ENCODE measurements around the gene AVEN. TPM values are rescaled to one million over a fixed set of nuclear protein-coding genes. Genes with fewer than 3 reads are reported as not detected.

The AVEN gene
- total RNA-seq, 1 donor from 2014 or later = 17.3 TPM

DNA sequence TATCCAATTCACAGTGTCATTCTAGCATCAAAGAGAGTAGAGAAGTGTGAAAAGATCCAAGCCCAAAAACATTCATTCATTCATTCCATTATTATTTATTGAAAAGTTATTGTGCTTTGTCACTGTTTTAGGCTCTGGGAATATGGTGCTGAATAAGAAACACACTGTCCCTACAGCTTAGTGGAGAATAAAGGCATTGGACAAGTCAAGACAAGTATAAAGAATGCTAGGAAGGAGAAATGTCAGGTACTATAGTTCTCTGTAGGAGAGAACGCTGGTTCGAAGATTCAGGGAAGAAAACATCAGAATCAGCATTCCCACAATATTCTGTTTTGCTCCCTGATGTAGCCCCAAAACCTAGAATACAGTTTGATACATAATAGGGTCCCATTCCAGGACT is 199.5 kb downstream of the AVEN start:
- H3K4me3 ChIP-seq = no peak overlapping the region
- intact Hi-C loops (cut with DNase I) = no loop called here
- H3K36me3 ChIP-seq = peaks cover 0 to 2% of the 10 kb centered on the region in 2 donors
- H3K4me1 ChIP-seq = no peaks in the 10 kb centered on the region
- H3K27ac ChIP-seq = no peak overlapping the region
- no peaks in the 10 kb centered on the region for H3K9me3 ChIP-seq
- H3K27me3 ChIP-seq = no peaks in the 10 kb centered on the region
- DNase-seq (ENCODE audit: low spot score in 2 of 2) = no peak
- TF ChIP-seq, protein P1, sequence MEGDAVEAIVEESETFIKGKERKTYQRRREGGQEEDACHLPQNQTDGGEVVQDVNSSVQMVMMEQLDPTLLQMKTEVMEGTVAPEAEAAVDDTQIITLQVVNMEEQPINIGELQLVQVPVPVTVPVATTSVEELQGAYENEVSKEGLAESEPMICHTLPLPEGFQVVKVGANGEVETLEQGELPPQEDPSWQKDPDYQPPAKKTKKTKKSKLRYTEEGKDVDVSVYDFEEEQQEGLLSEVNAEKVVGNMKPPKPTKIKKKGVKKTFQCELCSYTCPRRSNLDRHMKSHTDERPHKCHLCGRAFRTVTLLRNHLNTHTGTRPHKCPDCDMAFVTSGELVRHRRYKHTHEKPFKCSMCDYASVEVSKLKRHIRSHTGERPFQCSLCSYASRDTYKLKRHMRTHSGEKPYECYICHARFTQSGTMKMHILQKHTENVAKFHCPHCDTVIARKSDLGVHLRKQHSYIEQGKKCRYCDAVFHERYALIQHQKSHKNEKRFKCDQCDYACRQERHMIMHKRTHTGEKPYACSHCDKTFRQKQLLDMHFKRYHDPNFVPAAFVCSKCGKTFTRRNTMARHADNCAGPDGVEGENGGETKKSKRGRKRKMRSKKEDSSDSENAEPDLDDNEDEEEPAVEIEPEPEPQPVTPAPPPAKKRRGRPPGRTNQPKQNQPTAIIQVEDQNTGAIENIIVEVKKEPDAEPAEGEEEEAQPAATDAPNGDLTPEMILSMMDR (IDR thresholded peaks at IDR 0.05) = no peak

DNA sequence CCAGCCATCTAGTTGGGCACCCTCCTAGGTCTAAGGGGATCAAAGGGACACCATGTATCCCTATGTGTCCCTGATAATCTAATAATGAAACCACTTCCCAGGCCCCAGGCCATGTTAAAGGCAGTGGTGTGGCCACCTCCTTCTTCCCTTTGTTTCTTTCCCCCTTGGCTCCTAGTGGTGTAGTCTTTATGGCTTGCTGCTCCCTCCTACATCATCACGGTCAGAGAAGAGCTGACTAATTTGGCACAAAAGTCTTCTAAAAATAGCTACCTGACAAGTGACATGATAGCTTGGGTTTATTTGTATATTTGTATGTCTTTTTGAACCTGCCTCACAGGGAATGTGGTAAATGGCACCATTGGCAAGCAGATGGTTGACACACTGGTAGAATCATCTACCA is 201.7 kb downstream of the AVEN start:
- H3K4me3 ChIP-seq = no peak overlapping the region
- TF ChIP-seq, protein P1 (IDR thresholded peaks at IDR 0.05) = no peak
- intact Hi-C loops (cut with DNase I) = no loop called here
- no peak for DNase-seq (ENCODE audit: low spot score in 2 of 2)
- H3K27ac ChIP-seq = no peak overlapping the region
- no peaks in the 10 kb centered on the region for H3K9me3 ChIP-seq
- H3K27me3 ChIP-seq = no peaks in the 10 kb centered on the region
- peaks cover 0 to 2% of the 10 kb centered on the region in 2 donors for H3K36me3 ChIP-seq
- no peaks in the 10 kb centered on the region for H3K4me1 ChIP-seq

DNA sequence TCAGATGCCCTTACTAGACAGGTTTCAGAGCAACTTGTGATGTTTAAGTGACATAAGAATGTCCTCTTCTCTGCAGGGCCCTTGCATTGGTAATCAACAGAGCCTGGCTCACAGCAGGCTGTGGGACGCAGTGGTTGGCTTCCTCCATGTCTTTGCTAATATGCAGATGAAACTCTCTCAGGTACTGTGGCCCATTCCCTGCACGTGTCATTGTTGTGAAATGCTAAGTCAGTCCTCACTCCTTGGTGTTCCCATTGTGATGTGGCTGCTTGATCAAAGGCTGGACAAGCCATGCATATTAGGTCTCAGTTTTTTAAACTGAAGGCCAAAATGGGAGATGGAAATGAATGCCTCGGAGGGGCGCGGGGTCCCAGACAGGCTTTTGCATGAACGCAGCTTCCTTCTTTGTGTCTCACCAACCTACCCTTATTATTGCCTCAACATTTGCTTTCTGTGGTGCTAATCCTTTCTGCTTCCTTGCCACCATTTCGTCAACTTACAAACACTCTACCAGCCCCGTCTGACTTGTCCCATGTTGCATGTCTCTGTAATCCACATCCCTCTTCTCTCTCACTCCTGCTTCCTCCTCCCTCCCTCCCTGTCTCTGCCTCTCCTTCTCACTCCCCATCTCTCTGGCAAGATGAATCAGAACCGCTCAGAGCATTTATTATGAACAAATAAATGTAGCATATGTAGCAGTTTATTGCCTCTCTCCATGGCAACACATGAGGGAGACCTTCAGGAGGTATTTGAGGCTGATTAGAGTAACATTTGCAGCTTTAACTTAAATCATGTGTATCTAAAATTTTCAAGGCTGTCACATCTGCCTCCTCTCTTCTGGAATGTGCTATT is 203.9 kb downstream of the AVEN start:
- no peak overlapping the region for H3K27ac ChIP-seq
- H3K9me3 ChIP-seq = no peaks in the 10 kb centered on the region
- intact Hi-C loops (cut with DNase I) = no loop called here
- DNase-seq (ENCODE audit: low spot score in 2 of 2) = no peak
- TF ChIP-seq, protein P1 (IDR thresholded peaks at IDR 0.05) = no peak
- H3K4me1 ChIP-seq = no peaks in the 10 kb centered on the region
- H3K36me3 ChIP-seq = peaks cover 0 to 2% of the 10 kb centered on the region in 2 donors
- H3K4me3 ChIP-seq = no peak overlapping the region
- H3K27me3 ChIP-seq = no peaks in the 10 kb centered on the region

DNA sequence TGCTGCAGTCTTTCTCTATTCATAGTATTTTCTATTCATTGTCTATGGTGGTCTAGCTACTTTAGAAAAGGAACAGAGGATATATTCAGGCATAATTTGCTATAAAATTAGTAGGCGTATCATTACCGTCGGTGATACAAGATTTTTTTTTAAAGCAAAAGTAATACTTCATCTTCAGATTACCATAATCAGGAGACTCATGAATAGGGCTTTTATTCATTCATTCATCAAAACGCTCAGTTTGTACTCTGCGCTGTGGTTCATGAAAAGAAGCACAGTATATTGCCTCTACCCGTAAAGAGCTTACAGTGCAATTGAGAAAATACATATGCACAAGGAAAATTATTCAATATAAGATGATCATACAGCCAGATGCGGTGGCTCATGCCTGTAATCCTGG is 207.4 kb downstream of the AVEN start:
- intact Hi-C loops (cut with DNase I) = no loop called here
- Histone ChIP-seq H3K27me3 (no peaks in the 10 kb centered on the region), H3K4me3 (no peak overlapping the region), H3K9me3 (no peaks in the 10 kb centered on the region), H3K4me1 (no peaks in the 10 kb centered on the region), H3K27ac (no peak overlapping the region), H3K36me3 (peaks cover 0 to 4% of the 10 kb centered on the region in 2 donors)
- TF ChIP-seq, protein P1 (IDR thresholded peaks at IDR 0.05) = no peak
- DNase-seq (ENCODE audit: low spot score in 2 of 2) = no peak

DNA sequence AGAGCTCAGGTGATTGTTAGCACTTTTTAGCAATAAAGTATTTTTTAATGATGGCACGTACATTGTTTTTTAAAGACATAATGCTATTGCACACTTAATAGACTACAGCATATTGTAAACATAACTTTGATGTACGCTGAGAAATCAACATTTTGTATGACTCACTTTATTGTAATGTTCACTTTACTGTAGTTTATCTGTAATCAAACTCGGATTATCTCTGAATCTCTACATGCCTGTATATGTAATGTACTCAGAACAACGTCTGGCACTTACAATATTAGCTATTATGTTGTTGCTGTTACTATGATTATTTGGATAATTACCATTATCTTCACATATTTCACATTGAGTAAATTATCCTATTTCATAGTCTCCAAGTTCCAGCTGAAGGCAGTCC is 208.7 kb downstream of the AVEN start:
- no peaks in the 10 kb centered on the region for H3K9me3 ChIP-seq
- no peak overlapping the region for H3K27ac ChIP-seq
- intact Hi-C loops (cut with DNase I) = no loop called here
- H3K27me3 ChIP-seq = no peaks in the 10 kb centered on the region
- DNase-seq (ENCODE audit: low spot score in 2 of 2) = no peak
- H3K4me3 ChIP-seq = no peak overlapping the region
- TF ChIP-seq, protein P1 (IDR thresholded peaks at IDR 0.05) = no peak
- H3K36me3 ChIP-seq = peaks cover 0 to 4% of the 10 kb centered on the region in 2 donors
- no peaks in the 10 kb centered on the region for H3K4me1 ChIP-seq
